ENCODE measurements around the gene SETSIP. TPM values are rescaled to one million over a fixed set of nuclear protein-coding genes. Genes with fewer than 3 reads are reported as not detected.
"Not testable (repeated sequence)": the region's sequence is repeated elsewhere in the genome, so short reads cannot be mapped to it uniquely, and the experiment has no call there.

The SETSIP gene
- total RNA-seq, 1 experiment from 2014 or later, result 0.91 TPM

GRCh38 chr1:92076363-92076762 is 1.2 kb upstream of the SETSIP start:
- ATAC-seq, result no peak
- POLR2A ChIA-PET (ENCODE audit: unreplicated experiment), result no interaction called here
- intact Hi-C loops (cut with micrococcal nuclease), result no loop called here
- H2AFZ ChIP-seq (ENCODE audit: low read length), result no peak overlapping the region
- H3K79me2 ChIP-seq (ENCODE audit: low read length), result no peaks in the 10 kb centered on the region
- no peaks in the 10 kb centered on the region for H3K36me3 ChIP-seq (ENCODE audit: low read depth, low read length)
- no peaks in the 10 kb centered on the region for H3K27me3 ChIP-seq (ENCODE audit: low read length)
- no peaks in the 10 kb centered on the region for H4K20me1 ChIP-seq (ENCODE audit: low read length)
- BruUV-seq (replicated peaks), result no TSS peak
- no peaks in the 10 kb centered on the region for H3K9me3 ChIP-seq (ENCODE audit: low read length)
- no peak overlapping the region for H3K4me3 ChIP-seq (ENCODE audit: low read length)
- no peak for DNase-seq
- TF ChIP-seq EZH2 (IDR thresholded peaks at IDR 0.05; ENCODE audit: low read length, unreplicated experiment), result no peak
- no peak for TF ChIP-seq EZH2phosphoT487 (IDR thresholded peaks at IDR 0.05; ENCODE audit: borderline replicate concordance, low read length)
- TF ChIP-seq CTCF (conservative IDR thresholded peaks at IDR 0.05; ENCODE audit: low read depth, low read length), result no peak
- no peaks in the 10 kb centered on the region for H3K9me2 ChIP-seq (replicated peaks; ENCODE audit: low read length)
- no peaks in the 10 kb centered on the region for H3K4me1 ChIP-seq (ENCODE audit: insufficient read depth, low read length)
- CTCF ChIA-PET, result no interaction called here
- H3F3A ChIP-seq (ENCODE audit: low read length, unreplicated experiment), result no peaks in the 10 kb centered on the region
- H3K9ac ChIP-seq (ENCODE audit: low read length), result no peak overlapping the region
- H3K27ac ChIP-seq (ENCODE audit: low read length), result no peak overlapping the region
- no peak overlapping the region for H3K4me2 ChIP-seq (ENCODE audit: low read length)

- H4K20me1 ChIP-seq (ENCODE audit: low read length); H3K27me3 ChIP-seq (ENCODE audit: low read length); H2AFZ ChIP-seq (ENCODE audit: low read length); H3K27ac ChIP-seq (ENCODE audit: low read length); DNase-seq; H3K79me2 ChIP-seq (ENCODE audit: low read length); POLR2A ChIA-PET (ENCODE audit: unreplicated experiment); H3K4me3 ChIP-seq (ENCODE audit: low read length); intact Hi-C loops (cut with micrococcal nuclease); ATAC-seq; CTCF ChIA-PET; BruUV-seq (replicated peaks); H3K9me2 ChIP-seq (replicated peaks; ENCODE audit: low read length); H3K4me2 ChIP-seq (ENCODE audit: low read length); H3K4me1 ChIP-seq (ENCODE audit: insufficient read depth, low read length); H3K9ac ChIP-seq (ENCODE audit: low read length); H3K9me3 ChIP-seq (ENCODE audit: low read length); H3K36me3 ChIP-seq (ENCODE audit: low read depth, low read length); H3F3A ChIP-seq (ENCODE audit: low read length, unreplicated experiment): not testable (repeated sequence)
These were observed 765 bp downstream of the SETSIP start for GRCh38 chr1:92074446-92074845.

- H3K27me3 ChIP-seq (ENCODE audit: low read length), result no peaks in the 10 kb centered on the region
These were observed 4.3 kb downstream of the SETSIP start for GRCh38 chr1:92070892-92071291.

More at GRCh38 chr1:92070892-92071291, 4.3 kb downstream of the SETSIP start:
- no peaks in the 10 kb centered on the region for H3K4me1 ChIP-seq (ENCODE audit: insufficient read depth, low read length)
- DNase-seq (no peak), ATAC-seq (no peak)
- H2AFZ ChIP-seq (ENCODE audit: low read length), result no peak overlapping the region
- no peak overlapping the region for H3K9ac ChIP-seq (ENCODE audit: low read length)
- H3K36me3 ChIP-seq (ENCODE audit: low read depth, low read length), result no peaks in the 10 kb centered on the region
- H3K79me2 ChIP-seq (ENCODE audit: low read length), result no peaks in the 10 kb centered on the region
- CTCF ChIA-PET, result no interaction called here
- H3F3A ChIP-seq (ENCODE audit: low read length, unreplicated experiment), result no peaks in the 10 kb centered on the region
- no TSS peak for BruUV-seq (replicated peaks)
- H3K9me3 ChIP-seq (ENCODE audit: low read length), result no peaks in the 10 kb centered on the region
- H3K9me2 ChIP-seq (replicated peaks; ENCODE audit: low read length), result no peaks in the 10 kb centered on the region
- intact Hi-C loops (cut with micrococcal nuclease), result no loop called here
- H3K27ac ChIP-seq (ENCODE audit: low read length), result no peak overlapping the region
- no peaks in the 10 kb centered on the region for H4K20me1 ChIP-seq (ENCODE audit: low read length)
- H3K4me3 ChIP-seq (ENCODE audit: low read length), result no peak overlapping the region
- POLR2A ChIA-PET (ENCODE audit: unreplicated experiment), result no interaction called here
- no peak overlapping the region for H3K4me2 ChIP-seq (ENCODE audit: low read length)
- TF ChIP-seq EZH2 (IDR thresholded peaks at IDR 0.05; ENCODE audit: low read length, unreplicated experiment), result no peak
- TF ChIP-seq CTCF (conservative IDR thresholded peaks at IDR 0.05; ENCODE audit: low read depth, low read length), result no peak
- TF ChIP-seq EZH2phosphoT487 (IDR thresholded peaks at IDR 0.05; ENCODE audit: borderline replicate concordance, low read length), result no peak
